ENCODE measurements around the gene GPX5.

The GPX5 gene

DNA sequence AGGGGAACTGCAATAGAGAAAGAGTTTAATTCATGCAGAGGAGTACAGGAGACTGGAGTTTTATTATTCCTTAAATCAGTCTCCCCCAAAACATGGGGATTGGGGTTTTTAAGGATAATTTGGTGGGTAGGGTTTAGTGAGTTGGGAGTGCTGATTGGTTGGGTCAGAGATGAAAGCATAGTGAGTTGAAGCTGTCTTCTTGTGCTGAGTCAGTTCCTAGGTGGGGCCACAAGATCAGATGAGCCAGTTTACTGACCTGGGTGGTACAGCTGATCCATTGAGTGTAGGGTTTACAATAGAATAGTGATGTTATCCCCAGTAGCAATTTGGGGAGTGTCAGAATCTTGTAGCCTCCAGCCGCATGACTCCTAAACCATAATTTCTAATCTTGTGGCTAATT lies 39.1 kb upstream of the GPX5 start:
- TF ChIP-seq SIN3A (IDR thresholded peaks at IDR 0.05; ENCODE audit: borderline replicate concordance, insufficient read depth, low read length), result no peak
- no peak for TF ChIP-seq TAF1 (IDR thresholded peaks at IDR 0.05; ENCODE audit: borderline replicate concordance, insufficient read depth, low read length)
- TF ChIP-seq POLR2AphosphoS5 (IDR thresholded peaks at IDR 0.05; ENCODE audit: low read depth, low read length), result no peak
- no peak for TF ChIP-seq FOXP2 (optimal IDR thresholded peaks at IDR 0.05; ENCODE audit: borderline replicate concordance, extremely low read depth, extremely low read length, insufficient read depth)
- TF ChIP-seq, protein P1, sequence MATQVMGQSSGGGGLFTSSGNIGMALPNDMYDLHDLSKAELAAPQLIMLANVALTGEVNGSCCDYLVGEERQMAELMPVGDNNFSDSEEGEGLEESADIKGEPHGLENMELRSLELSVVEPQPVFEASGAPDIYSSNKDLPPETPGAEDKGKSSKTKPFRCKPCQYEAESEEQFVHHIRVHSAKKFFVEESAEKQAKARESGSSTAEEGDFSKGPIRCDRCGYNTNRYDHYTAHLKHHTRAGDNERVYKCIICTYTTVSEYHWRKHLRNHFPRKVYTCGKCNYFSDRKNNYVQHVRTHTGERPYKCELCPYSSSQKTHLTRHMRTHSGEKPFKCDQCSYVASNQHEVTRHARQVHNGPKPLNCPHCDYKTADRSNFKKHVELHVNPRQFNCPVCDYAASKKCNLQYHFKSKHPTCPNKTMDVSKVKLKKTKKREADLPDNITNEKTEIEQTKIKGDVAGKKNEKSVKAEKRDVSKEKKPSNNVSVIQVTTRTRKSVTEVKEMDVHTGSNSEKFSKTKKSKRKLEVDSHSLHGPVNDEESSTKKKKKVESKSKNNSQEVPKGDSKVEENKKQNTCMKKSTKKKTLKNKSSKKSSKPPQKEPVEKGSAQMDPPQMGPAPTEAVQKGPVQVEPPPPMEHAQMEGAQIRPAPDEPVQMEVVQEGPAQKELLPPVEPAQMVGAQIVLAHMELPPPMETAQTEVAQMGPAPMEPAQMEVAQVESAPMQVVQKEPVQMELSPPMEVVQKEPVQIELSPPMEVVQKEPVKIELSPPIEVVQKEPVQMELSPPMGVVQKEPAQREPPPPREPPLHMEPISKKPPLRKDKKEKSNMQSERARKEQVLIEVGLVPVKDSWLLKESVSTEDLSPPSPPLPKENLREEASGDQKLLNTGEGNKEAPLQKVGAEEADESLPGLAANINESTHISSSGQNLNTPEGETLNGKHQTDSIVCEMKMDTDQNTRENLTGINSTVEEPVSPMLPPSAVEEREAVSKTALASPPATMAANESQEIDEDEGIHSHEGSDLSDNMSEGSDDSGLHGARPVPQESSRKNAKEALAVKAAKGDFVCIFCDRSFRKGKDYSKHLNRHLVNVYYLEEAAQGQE (IDR thresholded peaks at IDR 0.05; ENCODE audit: insufficient read depth in 1 of 2, low read depth in 2 of 2, low read length in 2 of 2), result no peak

DNA sequence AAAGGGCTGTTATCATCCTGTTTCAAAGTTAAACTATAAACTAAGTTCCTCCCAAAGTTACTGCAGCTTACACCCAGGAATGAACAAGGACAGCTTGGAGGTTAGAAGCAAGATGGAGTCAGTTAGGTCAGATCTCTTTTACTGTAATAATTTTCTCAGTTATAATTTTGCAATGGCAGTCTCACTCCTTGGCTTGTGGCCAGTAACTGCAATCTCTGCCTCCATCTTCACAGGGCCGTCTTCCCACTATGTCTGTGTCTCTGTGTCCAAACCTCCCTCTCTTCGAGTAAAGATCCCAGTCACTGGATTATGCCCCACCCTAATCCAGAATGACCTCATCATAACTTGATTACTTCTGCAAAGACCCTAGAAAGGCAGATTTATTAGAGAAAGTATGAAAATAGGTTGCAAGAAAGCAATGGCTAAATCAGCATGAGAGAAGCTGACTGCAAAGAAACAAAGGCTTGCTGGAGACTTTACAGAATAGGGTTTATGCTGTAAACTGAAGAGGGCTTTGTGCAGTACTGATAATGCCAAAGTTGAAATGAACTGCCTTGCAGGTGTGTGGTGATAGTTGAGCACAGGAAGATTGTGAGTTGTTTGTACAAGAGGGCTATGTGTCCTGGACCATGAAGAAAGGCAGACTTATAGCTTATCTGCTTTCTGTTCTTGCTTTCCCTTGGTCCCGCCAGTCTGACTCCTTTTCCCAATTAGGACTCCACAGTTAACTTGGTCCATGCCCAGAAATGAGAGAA lies 38.5 kb upstream of the GPX5 start:
- TF ChIP-seq, protein P1 (IDR thresholded peaks at IDR 0.05; ENCODE audit: insufficient read depth in 1 of 2, low read depth in 2 of 2, low read length in 2 of 2), result no peak
- TF ChIP-seq TAF1 (IDR thresholded peaks at IDR 0.05; ENCODE audit: borderline replicate concordance, insufficient read depth, low read length) (no peak), FOXP2 (optimal IDR thresholded peaks at IDR 0.05; ENCODE audit: borderline replicate concordance, extremely low read depth, extremely low read length, insufficient read depth) (no peak), SIN3A (IDR thresholded peaks at IDR 0.05; ENCODE audit: borderline replicate concordance, insufficient read depth, low read length) (no peak), POLR2AphosphoS5 (IDR thresholded peaks at IDR 0.05; ENCODE audit: low read depth, low read length) (no peak)

DNA sequence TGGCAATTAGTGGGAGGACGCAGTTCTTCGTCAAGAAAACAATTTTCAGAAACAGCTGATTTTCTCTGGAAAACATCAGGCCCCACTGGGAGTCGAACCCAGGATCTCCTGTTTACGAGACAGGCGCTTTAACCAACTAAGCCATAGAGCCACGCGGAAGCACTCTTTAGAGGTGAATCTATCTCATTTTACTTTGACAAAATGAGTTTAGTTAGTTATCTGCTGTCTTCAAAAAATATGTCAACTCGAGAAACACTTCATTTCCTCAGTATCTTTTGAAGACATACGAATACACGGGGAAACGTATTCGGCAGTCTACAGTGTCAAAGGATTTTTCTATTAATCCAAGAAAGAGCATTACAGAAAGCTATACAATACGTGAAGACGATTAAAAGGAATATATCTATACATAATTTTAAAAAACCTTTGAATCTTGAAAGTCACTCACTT lies 36.7 kb upstream of the GPX5 start:
- TF ChIP-seq FOXP2 (optimal IDR thresholded peaks at IDR 0.05; ENCODE audit: borderline replicate concordance, extremely low read depth, extremely low read length, insufficient read depth) (no peak), TAF1 (IDR thresholded peaks at IDR 0.05; ENCODE audit: borderline replicate concordance, insufficient read depth, low read length) (peak; percentile 45; the same call in 1 of the 2 replicates), SIN3A (IDR thresholded peaks at IDR 0.05; ENCODE audit: borderline replicate concordance, insufficient read depth, low read length) (no peak)

DNA sequence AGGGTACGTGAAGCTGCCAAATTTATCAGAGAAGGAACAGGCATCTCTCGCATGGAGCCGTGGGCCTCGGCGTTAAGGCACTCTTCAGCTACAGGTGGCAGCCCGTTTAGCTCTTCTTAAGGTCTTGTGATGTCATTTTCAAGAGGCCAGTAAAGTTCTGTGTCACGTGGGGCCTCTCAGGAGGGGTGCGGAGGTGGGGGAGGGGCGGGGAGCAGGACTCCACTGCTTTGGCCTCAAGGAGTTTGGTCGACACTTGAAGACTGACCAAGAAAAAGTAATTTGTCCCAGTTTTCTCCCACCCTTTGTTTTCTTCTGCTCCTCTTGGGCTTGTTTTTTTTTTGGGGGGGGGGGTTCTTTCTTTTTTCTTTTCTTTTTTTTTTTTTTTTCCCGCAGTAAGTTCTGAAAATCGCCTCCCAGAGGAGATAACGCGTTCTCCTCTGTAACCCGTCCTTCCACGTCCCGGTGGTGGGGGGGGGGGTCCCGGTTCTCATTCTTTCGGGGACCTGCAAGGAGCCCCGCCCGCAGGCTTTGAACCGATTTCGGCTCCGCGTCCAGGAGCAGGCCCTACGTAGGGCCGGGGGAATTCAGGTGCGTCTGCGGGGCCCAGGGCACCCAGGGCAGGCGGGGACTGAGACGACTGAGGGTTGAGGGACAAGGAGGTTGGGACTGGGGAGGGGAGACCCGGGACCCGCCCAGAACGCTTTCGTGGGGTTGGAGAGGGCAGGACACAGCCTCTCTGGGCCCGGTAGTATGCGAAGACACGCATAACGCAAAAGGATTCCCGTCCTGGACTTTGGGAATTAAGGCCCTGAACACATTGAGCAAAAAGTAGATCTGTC lies 36.1 kb upstream of the GPX5 start:
- TF ChIP-seq FOXP2 (optimal IDR thresholded peaks at IDR 0.05; ENCODE audit: borderline replicate concordance, extremely low read depth, extremely low read length, insufficient read depth) (no peak), SIN3A (IDR thresholded peaks at IDR 0.05; ENCODE audit: borderline replicate concordance, insufficient read depth, low read length) (no peak), TAF1 (IDR thresholded peaks at IDR 0.05; ENCODE audit: borderline replicate concordance, insufficient read depth, low read length) (no peak)

DNA sequence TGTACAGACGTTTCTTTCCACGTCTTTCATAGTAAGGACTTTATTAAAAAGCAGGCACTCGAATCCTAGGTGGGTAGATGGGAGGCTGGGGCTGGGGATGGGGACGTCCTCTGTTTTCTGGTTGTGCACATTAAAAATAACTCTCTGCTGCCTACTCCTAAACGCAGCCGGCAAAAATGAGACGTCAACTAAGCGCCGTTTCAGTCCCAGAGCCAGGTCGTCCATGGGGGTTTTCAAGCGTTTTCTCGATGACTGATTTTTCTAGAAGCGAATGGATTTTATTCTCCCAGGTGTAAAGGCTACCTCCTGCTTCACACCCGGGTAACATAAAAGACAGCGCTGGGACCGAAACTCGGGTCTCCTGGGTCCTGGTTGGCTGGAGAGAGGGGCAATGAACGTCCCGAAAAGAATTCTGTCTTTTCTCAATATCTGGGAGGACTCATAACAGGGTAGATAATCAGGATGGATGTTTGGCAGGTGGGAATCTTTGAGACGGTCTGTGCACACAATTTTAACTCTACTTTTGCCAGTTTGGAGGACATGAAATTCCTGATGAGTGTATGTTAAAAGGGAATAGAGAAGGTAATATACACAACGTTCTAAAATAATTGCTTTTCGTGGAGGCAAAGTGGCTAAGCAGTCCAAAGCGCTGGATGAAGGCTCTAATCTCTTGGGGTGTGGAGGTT lies 35.3 kb upstream of the GPX5 start:
- TF ChIP-seq SIN3A (IDR thresholded peaks at IDR 0.05; ENCODE audit: borderline replicate concordance, insufficient read depth, low read length) (no peak), TAF1 (IDR thresholded peaks at IDR 0.05; ENCODE audit: borderline replicate concordance, insufficient read depth, low read length) (no peak), FOXP2 (optimal IDR thresholded peaks at IDR 0.05; ENCODE audit: borderline replicate concordance, extremely low read depth, extremely low read length, insufficient read depth) (no peak), POLR2AphosphoS5 (IDR thresholded peaks at IDR 0.05; ENCODE audit: low read depth, low read length) (no peak)
- TF ChIP-seq, protein P1 (IDR thresholded peaks at IDR 0.05; ENCODE audit: insufficient read depth in 1 of 2, low read depth in 2 of 2, low read length in 2 of 2), result no peak

Data from PFSK-1 (cell line).